Uterus (tissue), 4 donors: ENCODE data around the gene MYO16. TPM values are rescaled to one million over a fixed set of nuclear protein-coding genes. Genes with fewer than 3 reads are reported as not detected.
"Not testable (repeated sequence)": the region's sequence is repeated elsewhere in the genome, so short reads cannot be mapped to it uniquely, and the experiment has no call there.

Experiments used
- DNase-seq, 2 donors: peaks; one replicate each; pipeline ENCODE4 v3.0.0-alpha.2; 2019 to 2020
- H3K27ac ChIP-seq, 2 donors: fragments of 200-600 bp; sonication (generic); 1 replicate in 1 of 2; 2 replicates in 1 of 2; pipeline ENCODE4 v1.5.1; 2016 to 2018
- H3K27me3 ChIP-seq, 2 donors: fragments of 200-600 bp; sonication (generic); one replicate each; pipeline ENCODE4 v1.5.1; 2018 to 2019; ENCODE audit warnings: control low read depth in 1 of 2
- H3K36me3 ChIP-seq, 2 donors: fragments of 200-600 bp; sonication (generic); one replicate each; pipeline ENCODE4 v1.5.1; 2019; ENCODE audit warnings: control low read depth in 1 of 2
- H3K4me1 ChIP-seq, 2 donors: fragments of 200-600 bp; sonication (generic); one replicate each; pipeline ENCODE4 v1.5.1; 2018 to 2019; ENCODE audit warnings: control low read depth in 1 of 2
- H3K4me3 ChIP-seq, 2 donors: fragments of 200-600 bp; sonication (generic); 1 replicate in 1 of 2; 2 replicates in 1 of 2; pipeline ENCODE4 v1.5.1; 2018 to 2019; ENCODE audit warnings: mild to moderate bottlenecking in 1 of 2
- H3K9me3 ChIP-seq, 2 donors: fragments of 200-600 bp; sonication (generic); one replicate each; pipeline ENCODE4 v1.5.1; 2019; ENCODE audit warnings: control low read depth in 1 of 2
- CTCF ChIP-seq, 4 experiments: fragments of 200-600 bp in 2 of 4; fragments of 450-650 bp in 2 of 4; sonication (generic) in 2 of 4; IDR thresholded peaks; one replicate each; pipeline ENCODE4 v1.5.1; 2016 to 2019; ENCODE audit warnings: antibody characterized with exemption in 4 of 4, mild to moderate bottlenecking in 2 of 4, moderate library complexity in 1 of 4
- POLR2A ChIP-seq, 2 donors: fragments of 450-650 bp; IDR thresholded peaks; one replicate each; pipeline ENCODE4 v1.6.1; 2016; ENCODE audit warnings: antibody characterized with exemption in 2 of 2, mild to moderate bottlenecking in 1 of 2, moderate library complexity in 1 of 2
- intact Hi-C: fragments of 100-400 bp; cut with DNase I; formaldehyde crosslinking; loops from one replicate; pipeline ENCODE4 v1.15.1; 2023; ENCODE audit warnings: low total_unique reads
- total RNA-seq, 4 donors: library from RNA; depleted of rRNA in 3 of 4; stranded (reverse); fragments of >200 nt in 3 of 4; gene quantifications; one replicate each; pipeline versions ENCODE4 v1.1.0 to v1.2.4, GENCODE V29; 2014 to 2023
- donor health status: DM: yes; HTN: yes; CAD: no.

MYO16 gene
- total RNA-seq, 4 donors from 2014 or later, result 0.35 to 0.88 TPM; not detected in 2

GRCh38 chr13:109074436-109074835, 445.0 kb downstream of the MYO16 start:
- TF ChIP-seq POLR2A (IDR thresholded peaks at IDR 0.05), result no peak
- TF ChIP-seq CTCF (IDR thresholded peaks at IDR 0.05), result no peak
- intact Hi-C loops, result no loop called here
- DNase-seq, result no peak

GRCh38 chr13:109074853-109075252, 445.4 kb downstream of the MYO16 start:
- intact Hi-C loops, result no loop called here
- no peak for DNase-seq
- Histone ChIP-seq H3K4me1 (no peaks in the 10 kb centered on the region), H3K27ac (no peak overlapping the region), H3K27me3 (no peaks in the 10 kb centered on the region), H3K4me3 (no peak overlapping the region), H3K9me3 (no peaks in the 10 kb centered on the region), H3K36me3 (no peaks in the 10 kb centered on the region)
- TF ChIP-seq POLR2A (IDR thresholded peaks at IDR 0.05) (no peak), CTCF (IDR thresholded peaks at IDR 0.05) (no peak)

More at GRCh38 chr13:109074436-109074835, 445.0 kb downstream of the MYO16 start:
- no peaks in the 10 kb centered on the region for H3K4me1 ChIP-seq
- no peaks in the 10 kb centered on the region for H3K36me3 ChIP-seq
- no peaks in the 10 kb centered on the region for H3K9me3 ChIP-seq
- no peak overlapping the region for H3K4me3 ChIP-seq
- H3K27ac ChIP-seq, result no peak overlapping the region
- H3K27me3 ChIP-seq, result no peaks in the 10 kb centered on the region

GRCh38 chr13:109087916-109088623, 458.7 kb downstream of the MYO16 start:
- no peak for DNase-seq
- Histone ChIP-seq H3K4me1 (no peaks in the 10 kb centered on the region), H3K27me3 (no peaks in the 10 kb centered on the region), H3K4me3 (no peak overlapping the region), H3K36me3 (no peaks in the 10 kb centered on the region), H3K27ac (no peak overlapping the region), H3K9me3 (no peaks in the 10 kb centered on the region)
- no peak for TF ChIP-seq CTCF (IDR thresholded peaks at IDR 0.05)
- no peak for TF ChIP-seq POLR2A (IDR thresholded peaks at IDR 0.05)
- intact Hi-C loops, result no loop called here

- Histone ChIP-seq H3K4me1 (no peaks in the 10 kb centered on the region), H3K27ac (no peak overlapping the region), H3K9me3 (no peaks in the 10 kb centered on the region), H3K36me3 (no peaks in the 10 kb centered on the region), H3K4me3 (no peak overlapping the region), H3K27me3 (no peaks in the 10 kb centered on the region)
- intact Hi-C loops, result no loop called here
- no peak for DNase-seq
- TF ChIP-seq POLR2A (IDR thresholded peaks at IDR 0.05), result no peak
Observed at GRCh38 chr13:109088624-109088917, 459.2 kb downstream of the MYO16 start.

GRCh38 chr13:109090796-109091195, 461.4 kb downstream of the MYO16 start:
- H3K36me3 ChIP-seq, result no peaks in the 10 kb centered on the region
- intact Hi-C loops, result no loop called here
- no peak for TF ChIP-seq POLR2A (IDR thresholded peaks at IDR 0.05)
- TF ChIP-seq CTCF (IDR thresholded peaks at IDR 0.05), result no peak
- DNase-seq, result no peak
- H3K27ac ChIP-seq, result no peak overlapping the region
- no peaks in the 10 kb centered on the region for H3K27me3 ChIP-seq
- H3K4me1 ChIP-seq, result no peaks in the 10 kb centered on the region
- H3K9me3 ChIP-seq, result no peaks in the 10 kb centered on the region
- no peak overlapping the region for H3K4me3 ChIP-seq

GRCh38 chr13:109091249-109091648, 461.8 kb downstream of the MYO16 start:
- Histone ChIP-seq H3K27me3 (no peaks in the 10 kb centered on the region), H3K4me3 (no peak overlapping the region), H3K4me1 (no peaks in the 10 kb centered on the region), H3K9me3 (no peaks in the 10 kb centered on the region), H3K27ac (no peak overlapping the region), H3K36me3 (no peaks in the 10 kb centered on the region)
- intact Hi-C loops, result no loop called here
- no peak for TF ChIP-seq POLR2A (IDR thresholded peaks at IDR 0.05)
- TF ChIP-seq CTCF (IDR thresholded peaks at IDR 0.05), result no peak
- no peak for DNase-seq

GRCh38 chr13:109092186-109092585, 462.8 kb downstream of the MYO16 start:
- H3K9me3 ChIP-seq, H3K36me3 ChIP-seq, intact Hi-C loops, H3K4me3 ChIP-seq, DNase-seq, H3K27me3 ChIP-seq, H3K4me1 ChIP-seq, H3K27ac ChIP-seq: not testable (repeated sequence)
